ENCODE results near the gene ITLN1. TPM values are rescaled to one million over a fixed set of nuclear protein-coding genes. Genes with fewer than 3 reads are reported as not detected.
"Not testable (repeated sequence)": the region's sequence is repeated elsewhere in the genome, so short reads cannot be mapped to it uniquely, and the experiment has no call there.

ITLN1 gene
- total RNA-seq, 2 experiments from 2014 or later, result not detected

DNA sequence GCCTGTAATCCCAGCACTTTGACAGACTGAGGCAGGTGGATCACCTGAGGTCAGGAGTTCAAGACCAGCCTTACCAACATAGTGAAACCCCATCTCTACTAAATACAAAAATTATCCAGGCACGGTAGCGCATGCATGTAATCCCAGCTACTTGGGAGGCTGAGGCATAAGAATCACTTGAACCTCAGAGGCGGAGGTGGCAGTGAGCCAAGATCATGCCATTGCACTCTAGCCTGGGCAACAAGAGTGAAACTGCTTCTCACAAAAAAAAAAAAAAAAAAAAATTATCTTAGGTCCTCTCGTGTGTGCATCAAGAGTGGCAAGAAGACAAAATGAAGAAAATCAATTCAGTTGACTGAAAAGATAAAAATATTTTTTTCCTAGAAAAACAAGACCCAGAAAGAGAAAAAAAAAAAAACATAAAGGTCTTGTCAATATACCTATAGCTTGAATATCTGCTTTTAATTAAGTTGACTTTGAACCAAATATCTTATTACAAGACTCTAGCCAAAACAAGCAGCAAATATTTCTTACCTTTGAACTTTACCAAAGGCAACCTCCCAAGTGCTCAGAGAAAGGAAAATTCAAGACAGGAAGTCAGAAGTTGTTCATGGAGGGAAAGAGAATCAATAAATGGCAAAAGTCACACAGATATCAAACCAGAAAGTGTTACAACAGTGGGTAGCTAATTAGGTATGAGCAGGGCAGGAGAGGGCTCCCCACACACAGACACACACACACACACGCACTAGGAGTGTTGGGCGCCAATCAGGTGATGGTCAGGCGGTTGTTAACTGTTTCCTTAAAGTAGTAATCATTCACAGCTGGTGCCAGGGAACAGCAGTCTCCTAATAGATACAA, 40.0 kb upstream of the ITLN1 start:
- DNase-seq (no peak), ATAC-seq (ENCODE audit: poor library complexity) (no peak)
- H3K4me1 ChIP-seq (ENCODE audit: insufficient read depth, low read length), result no peaks in the 10 kb centered on the region
- Mint-ChIP-seq H3K4me1 (ENCODE audit: low read depth) (no peaks in the 10 kb centered on the region), H3K27me3 (peaks cover 8% of the 10 kb centered on the region), H3K9me3 (no peaks in the 10 kb centered on the region), H3K4me3 (no peak overlapping the region), H3K36me3 (ENCODE audit: low read depth) (no peaks in the 10 kb centered on the region), H3K27ac (no peak overlapping the region)
- ChIA-PET CTCF (no interaction called here), POLR2A (no interaction called here)
- H3K27me3 ChIP-seq (ENCODE audit: control insufficient read depth in 1 of 2, insufficient read depth in 2 of 2, low read length in 2 of 2), result peaks cover 0 to 2% of the 10 kb centered on the region in 2 experiments
- intact Hi-C loops (cut with DNase I, micrococcal nuclease), result no loop called here
- TF ChIP-seq, protein P1, sequence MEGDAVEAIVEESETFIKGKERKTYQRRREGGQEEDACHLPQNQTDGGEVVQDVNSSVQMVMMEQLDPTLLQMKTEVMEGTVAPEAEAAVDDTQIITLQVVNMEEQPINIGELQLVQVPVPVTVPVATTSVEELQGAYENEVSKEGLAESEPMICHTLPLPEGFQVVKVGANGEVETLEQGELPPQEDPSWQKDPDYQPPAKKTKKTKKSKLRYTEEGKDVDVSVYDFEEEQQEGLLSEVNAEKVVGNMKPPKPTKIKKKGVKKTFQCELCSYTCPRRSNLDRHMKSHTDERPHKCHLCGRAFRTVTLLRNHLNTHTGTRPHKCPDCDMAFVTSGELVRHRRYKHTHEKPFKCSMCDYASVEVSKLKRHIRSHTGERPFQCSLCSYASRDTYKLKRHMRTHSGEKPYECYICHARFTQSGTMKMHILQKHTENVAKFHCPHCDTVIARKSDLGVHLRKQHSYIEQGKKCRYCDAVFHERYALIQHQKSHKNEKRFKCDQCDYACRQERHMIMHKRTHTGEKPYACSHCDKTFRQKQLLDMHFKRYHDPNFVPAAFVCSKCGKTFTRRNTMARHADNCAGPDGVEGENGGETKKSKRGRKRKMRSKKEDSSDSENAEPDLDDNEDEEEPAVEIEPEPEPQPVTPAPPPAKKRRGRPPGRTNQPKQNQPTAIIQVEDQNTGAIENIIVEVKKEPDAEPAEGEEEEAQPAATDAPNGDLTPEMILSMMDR (IDR thresholded peaks at IDR 0.05), result no peak
- H3K27ac ChIP-seq (ENCODE audit: low read depth in 1 of 2, low read length in 2 of 2), result no peak overlapping the region
- H3K4me3 ChIP-seq (ENCODE audit: low read length), result no peak overlapping the region
- H3K9me3 ChIP-seq (ENCODE audit: control insufficient read depth in 1 of 2, insufficient read depth in 1 of 2, low read length in 2 of 2), result peaks cover 8 to 10% of the 10 kb centered on the region in 2 experiments
- no peaks in the 10 kb centered on the region for H3K36me3 ChIP-seq (ENCODE audit: insufficient read depth, low read length)

DNA sequence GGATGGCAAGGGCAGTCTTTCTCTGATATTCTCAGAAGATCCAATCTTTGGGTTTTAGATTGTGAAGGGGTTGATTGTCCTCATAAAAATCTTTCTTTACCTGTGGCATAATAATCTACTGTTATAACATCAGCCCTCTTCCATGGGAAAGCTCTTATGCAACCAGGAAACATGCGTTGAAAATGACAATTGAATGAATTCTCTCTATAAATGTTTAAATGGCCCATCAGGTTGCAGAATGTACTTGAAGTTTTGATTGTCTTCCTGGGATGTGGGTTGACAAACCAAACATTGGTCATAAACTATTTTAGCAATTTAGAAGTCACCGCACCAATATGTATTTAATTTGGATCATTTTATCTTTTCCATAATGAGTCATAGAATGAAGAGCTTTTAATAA, 31.7 kb upstream of the ITLN1 start:
- TF ChIP-seq, protein P1 (IDR thresholded peaks at IDR 0.05), result no peak
- no peaks in the 10 kb centered on the region for H3K4me1 Mint-ChIP-seq (ENCODE audit: low read depth)
- no peaks in the 10 kb centered on the region for H3K27me3 ChIP-seq (ENCODE audit: control insufficient read depth in 1 of 2, insufficient read depth in 2 of 2, low read length in 2 of 2)

DNA sequence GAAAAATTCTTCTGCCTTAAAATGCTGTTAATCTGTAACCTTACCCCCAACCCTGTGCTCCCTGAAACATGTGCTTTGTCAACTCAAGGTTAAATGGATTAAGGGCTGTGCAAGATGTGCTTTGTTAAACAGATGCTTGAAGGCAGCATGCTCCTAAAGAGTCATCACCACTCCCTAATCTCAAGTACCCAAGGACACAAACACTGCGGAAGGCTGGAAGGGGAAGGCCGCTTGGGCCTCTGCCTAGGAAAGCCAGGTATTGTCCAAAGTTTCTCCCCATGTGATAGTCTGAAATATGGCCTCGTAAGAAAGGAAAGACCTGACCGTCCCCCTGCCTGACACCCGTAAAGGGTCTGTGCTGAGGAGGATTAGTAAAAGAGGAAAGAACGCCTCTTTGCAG, 28.2 kb upstream of the ITLN1 start:
- H3K27ac Mint-ChIP-seq; intact Hi-C loops (cut with DNase I, micrococcal nuclease): not testable (repeated sequence)

More for the DNA sequence above, 31.7 kb upstream of the ITLN1 start:
- H3K4me3 Mint-ChIP-seq, result no peak overlapping the region
- H3K36me3 Mint-ChIP-seq (ENCODE audit: low read depth), result no peaks in the 10 kb centered on the region
- Histone ChIP-seq H3K4me1 (ENCODE audit: insufficient read depth, low read length) (no peaks in the 10 kb centered on the region), H3K4me3 (ENCODE audit: low read length) (no peak overlapping the region), H3K36me3 (ENCODE audit: insufficient read depth, low read length) (no peaks in the 10 kb centered on the region), H3K27ac (ENCODE audit: low read depth in 1 of 2, low read length in 2 of 2) (no peak overlapping the region), H3K9me3 (ENCODE audit: control insufficient read depth in 1 of 2, insufficient read depth in 1 of 2, low read length in 2 of 2) (no peaks in the 10 kb centered on the region)
- H3K27me3 Mint-ChIP-seq, result peaks cover 9% of the 10 kb centered on the region
- no peak for DNase-seq
- no peak overlapping the region for H3K27ac Mint-ChIP-seq
- no peaks in the 10 kb centered on the region for H3K9me3 Mint-ChIP-seq
- POLR2A ChIA-PET, result no interaction called here
- CTCF ChIA-PET, result no interaction called here
- ATAC-seq (ENCODE audit: poor library complexity), result no peak
- intact Hi-C loops (cut with DNase I, micrococcal nuclease), result no loop called here

GRCh38 chr1:160911925-160912324, 26.9 kb upstream of the ITLN1 start:
- H3K9me3 Mint-ChIP-seq, result no peaks in the 10 kb centered on the region

More for the DNA sequence above, 28.2 kb upstream of the ITLN1 start:
- H3K9me3 ChIP-seq (ENCODE audit: control insufficient read depth in 1 of 2, insufficient read depth in 1 of 2, low read length in 2 of 2); H3K4me1 Mint-ChIP-seq (ENCODE audit: low read depth); H3K4me1 ChIP-seq (ENCODE audit: insufficient read depth, low read length); H3K4me3 ChIP-seq (ENCODE audit: low read length); CTCF ChIA-PET; DNase-seq; H3K27me3 ChIP-seq (ENCODE audit: control insufficient read depth in 1 of 2, insufficient read depth in 2 of 2, low read length in 2 of 2); H3K9me3 Mint-ChIP-seq; ATAC-seq (ENCODE audit: poor library complexity); H3K36me3 Mint-ChIP-seq (ENCODE audit: low read depth); H3K27me3 Mint-ChIP-seq; H3K4me3 Mint-ChIP-seq; H3K27ac ChIP-seq (ENCODE audit: low read depth in 1 of 2, low read length in 2 of 2); POLR2A ChIA-PET; H3K36me3 ChIP-seq (ENCODE audit: insufficient read depth, low read length): not testable (repeated sequence)

More at GRCh38 chr1:160911925-160912324, 26.9 kb upstream of the ITLN1 start:
- Histone ChIP-seq H3K27me3 (ENCODE audit: control insufficient read depth in 1 of 2, insufficient read depth in 2 of 2, low read length in 2 of 2) (no peaks in the 10 kb centered on the region), H3K36me3 (ENCODE audit: insufficient read depth, low read length) (no peaks in the 10 kb centered on the region), H3K4me3 (ENCODE audit: low read length) (no peak overlapping the region), H3K4me1 (ENCODE audit: insufficient read depth, low read length) (no peaks in the 10 kb centered on the region), H3K27ac (ENCODE audit: low read depth in 1 of 2, low read length in 2 of 2) (no peak overlapping the region), H3K9me3 (ENCODE audit: control insufficient read depth in 1 of 2, insufficient read depth in 1 of 2, low read length in 2 of 2) (no peaks in the 10 kb centered on the region)
- POLR2A ChIA-PET, result no interaction called here
- H3K27me3 Mint-ChIP-seq, result no peaks in the 10 kb centered on the region
- TF ChIP-seq, protein P1 (IDR thresholded peaks at IDR 0.05), result no peak
- CTCF ChIA-PET, result no interaction called here
- no peaks in the 10 kb centered on the region for H3K36me3 Mint-ChIP-seq (ENCODE audit: low read depth)
- no peak for ATAC-seq (ENCODE audit: poor library complexity)
- intact Hi-C loops (cut with DNase I, micrococcal nuclease), result no loop called here
- no peak for DNase-seq
- no peak overlapping the region for H3K4me3 Mint-ChIP-seq
- H3K4me1 Mint-ChIP-seq (ENCODE audit: low read depth), result no peaks in the 10 kb centered on the region
- H3K27ac Mint-ChIP-seq, result no peak overlapping the region

All from CD4-positive, alpha-beta T cell (primary cell).